RWPE2 (cell line): ENCODE results near the gene ARHGAP31.

Experiments
- ATAC-seq: fragments of 200-7000 bp; cut with Tn5 transposase; 3 replicates; pipeline ENCODE4 v1.9.1; 2021; ENCODE audit warnings: low read depth
- DNase-seq: peaks from one replicate; pipeline ENCODE4 v3.0.0-alpha.2; 2020; ENCODE audit warnings: low spot score
- H3K27ac ChIP-seq: fragments of 450-650 bp; 2 replicates; pipeline ENCODE4 v1.5.1; 2017; ENCODE audit warnings: mild to moderate bottlenecking; ENCODE audit not compliant: poor library complexity, severe bottlenecking
- H3K27me3 ChIP-seq: fragments of 250-450 bp; sonication (Bioruptor Pico); 2 replicates; pipeline ENCODE4 v1.5.1; 2021; ENCODE audit warnings: mild to moderate bottlenecking, moderate library complexity; ENCODE audit not compliant: insufficient read depth, poor library complexity, severe bottlenecking
- H3K36me3 ChIP-seq: fragments of 250-450 bp; sonication (Bioruptor Pico); 2 replicates; pipeline ENCODE4 v1.5.1; 2020; ENCODE audit warnings: low read depth, mild to moderate bottlenecking, moderate library complexity
- H3K4me1 ChIP-seq: fragments of 250-450 bp; sonication (Bioruptor Pico); 2 replicates; pipeline ENCODE4 v1.5.1; 2021; ENCODE audit warnings: mild to moderate bottlenecking, moderate library complexity; ENCODE audit not compliant: insufficient read depth, poor library complexity, severe bottlenecking
- H3K4me3 ChIP-seq: fragments of 250-450 bp; sonication (Bioruptor Pico); 2 replicates; pipeline ENCODE4 v1.5.1; 2021; ENCODE audit warnings: mild to moderate bottlenecking, moderate library complexity; ENCODE audit not compliant: severe bottlenecking
- H3K9me3 ChIP-seq: fragments of 250-450 bp; sonication (Bioruptor Pico); 2 replicates; pipeline ENCODE4 v1.5.1; 2021; ENCODE audit warnings: mild to moderate bottlenecking, moderate library complexity; ENCODE audit not compliant: severe bottlenecking
- TF ChIP-seq, protein P1 (sequence below): fragments of 450-650 bp; IDR thresholded peaks from one replicate; pipeline ENCODE4 v1.5.1; 2017; ENCODE audit warnings: mild to moderate bottlenecking, moderate library complexity; ENCODE audit not compliant: poor library complexity, severe bottlenecking

The ARHGAP31 gene

DNA sequence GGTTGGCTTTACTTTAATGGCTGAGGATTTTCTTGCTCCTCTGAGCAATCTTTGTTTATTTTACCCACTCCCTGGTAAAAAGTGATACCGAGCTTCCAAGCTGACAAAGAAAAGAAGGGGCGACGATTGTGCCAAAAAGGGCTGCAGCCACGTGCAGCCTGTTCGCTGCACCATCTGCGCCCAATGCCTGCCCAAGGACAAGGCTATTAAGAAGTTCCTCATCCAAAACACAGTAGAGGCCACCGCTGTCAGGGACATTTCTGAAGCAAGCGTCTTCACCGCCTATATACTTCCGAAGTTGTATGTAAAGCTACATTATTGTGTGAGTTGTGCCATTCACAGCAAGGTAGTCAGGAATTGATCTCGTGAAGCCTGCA lies 4.4 kb downstream of the ARHGAP31 start:
- TF ChIP-seq, protein P1, sequence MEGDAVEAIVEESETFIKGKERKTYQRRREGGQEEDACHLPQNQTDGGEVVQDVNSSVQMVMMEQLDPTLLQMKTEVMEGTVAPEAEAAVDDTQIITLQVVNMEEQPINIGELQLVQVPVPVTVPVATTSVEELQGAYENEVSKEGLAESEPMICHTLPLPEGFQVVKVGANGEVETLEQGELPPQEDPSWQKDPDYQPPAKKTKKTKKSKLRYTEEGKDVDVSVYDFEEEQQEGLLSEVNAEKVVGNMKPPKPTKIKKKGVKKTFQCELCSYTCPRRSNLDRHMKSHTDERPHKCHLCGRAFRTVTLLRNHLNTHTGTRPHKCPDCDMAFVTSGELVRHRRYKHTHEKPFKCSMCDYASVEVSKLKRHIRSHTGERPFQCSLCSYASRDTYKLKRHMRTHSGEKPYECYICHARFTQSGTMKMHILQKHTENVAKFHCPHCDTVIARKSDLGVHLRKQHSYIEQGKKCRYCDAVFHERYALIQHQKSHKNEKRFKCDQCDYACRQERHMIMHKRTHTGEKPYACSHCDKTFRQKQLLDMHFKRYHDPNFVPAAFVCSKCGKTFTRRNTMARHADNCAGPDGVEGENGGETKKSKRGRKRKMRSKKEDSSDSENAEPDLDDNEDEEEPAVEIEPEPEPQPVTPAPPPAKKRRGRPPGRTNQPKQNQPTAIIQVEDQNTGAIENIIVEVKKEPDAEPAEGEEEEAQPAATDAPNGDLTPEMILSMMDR: no peak
- H3K27ac ChIP-seq: no peak overlapping the region
- no peak for ATAC-seq

DNA sequence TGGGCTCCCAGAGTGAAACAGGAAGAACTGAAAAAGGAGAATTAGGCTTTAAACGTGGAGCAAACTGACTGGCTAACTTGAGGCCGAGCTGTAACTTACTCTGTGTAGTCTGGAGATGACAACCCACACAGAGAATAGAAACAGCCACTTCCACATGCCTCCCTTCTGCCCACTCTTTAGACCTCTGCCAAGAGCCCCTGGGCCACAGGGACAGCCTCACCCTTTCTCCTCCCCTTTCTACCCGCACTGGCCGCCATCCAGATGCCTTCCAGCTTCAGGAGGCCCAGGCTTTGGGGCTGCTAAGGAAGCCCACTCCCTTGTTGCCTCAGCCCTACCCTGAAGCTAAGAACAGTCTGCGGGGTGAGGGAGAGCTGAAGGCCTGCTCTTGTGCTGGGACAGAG lies 6.8 kb downstream of the ARHGAP31 start:
- no peak for ATAC-seq
- H3K36me3 ChIP-seq: no peaks in the 10 kb centered on the region
- no peak for DNase-seq
- TF ChIP-seq, protein P1: no peak
- no peaks in the 10 kb centered on the region for H3K27me3 ChIP-seq
- H3K9me3 ChIP-seq: no peaks in the 10 kb centered on the region
- H3K4me3 ChIP-seq: no peak overlapping the region
- H3K27ac ChIP-seq: no peak overlapping the region
- peaks cover 7% of the 10 kb centered on the region for H3K4me1 ChIP-seq

More for the DNA sequence above, 4.4 kb downstream of the ARHGAP31 start:
- H3K4me1 ChIP-seq: no peaks in the 10 kb centered on the region
- DNase-seq: no peak
- no peak overlapping the region for H3K4me3 ChIP-seq
- H3K9me3 ChIP-seq: no peaks in the 10 kb centered on the region
- no peaks in the 10 kb centered on the region for H3K36me3 ChIP-seq
- H3K27me3 ChIP-seq: no peaks in the 10 kb centered on the region

DNA sequence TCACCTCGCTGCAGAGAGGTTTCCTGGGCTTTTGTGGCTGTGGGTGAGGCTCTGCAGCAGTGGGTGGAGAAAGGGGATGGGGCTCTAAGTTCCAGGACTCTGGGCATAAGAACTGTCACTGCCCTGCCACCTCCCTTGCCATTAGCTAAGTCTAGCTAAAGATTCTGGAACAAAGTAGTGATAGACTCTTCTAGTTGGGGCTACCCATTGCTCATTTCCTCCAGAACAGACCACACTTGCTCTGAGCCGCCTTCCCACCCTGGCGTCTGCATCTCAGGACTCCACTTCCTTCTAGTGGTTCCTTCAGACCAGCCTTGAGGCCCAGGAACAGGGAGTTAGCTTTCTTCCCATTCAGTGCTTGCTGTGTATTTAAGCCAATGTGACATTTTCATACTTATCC lies 7.5 kb downstream of the ARHGAP31 start:
- TF ChIP-seq, protein P1: no peak
- H3K4me3 ChIP-seq: no peak overlapping the region
- H3K4me1 ChIP-seq: peaks cover 7% of the 10 kb centered on the region
- H3K9me3 ChIP-seq: no peaks in the 10 kb centered on the region
- ATAC-seq (no peak), DNase-seq (no peak)
- no peaks in the 10 kb centered on the region for H3K36me3 ChIP-seq
- no peak overlapping the region for H3K27ac ChIP-seq
- H3K27me3 ChIP-seq: no peaks in the 10 kb centered on the region

DNA sequence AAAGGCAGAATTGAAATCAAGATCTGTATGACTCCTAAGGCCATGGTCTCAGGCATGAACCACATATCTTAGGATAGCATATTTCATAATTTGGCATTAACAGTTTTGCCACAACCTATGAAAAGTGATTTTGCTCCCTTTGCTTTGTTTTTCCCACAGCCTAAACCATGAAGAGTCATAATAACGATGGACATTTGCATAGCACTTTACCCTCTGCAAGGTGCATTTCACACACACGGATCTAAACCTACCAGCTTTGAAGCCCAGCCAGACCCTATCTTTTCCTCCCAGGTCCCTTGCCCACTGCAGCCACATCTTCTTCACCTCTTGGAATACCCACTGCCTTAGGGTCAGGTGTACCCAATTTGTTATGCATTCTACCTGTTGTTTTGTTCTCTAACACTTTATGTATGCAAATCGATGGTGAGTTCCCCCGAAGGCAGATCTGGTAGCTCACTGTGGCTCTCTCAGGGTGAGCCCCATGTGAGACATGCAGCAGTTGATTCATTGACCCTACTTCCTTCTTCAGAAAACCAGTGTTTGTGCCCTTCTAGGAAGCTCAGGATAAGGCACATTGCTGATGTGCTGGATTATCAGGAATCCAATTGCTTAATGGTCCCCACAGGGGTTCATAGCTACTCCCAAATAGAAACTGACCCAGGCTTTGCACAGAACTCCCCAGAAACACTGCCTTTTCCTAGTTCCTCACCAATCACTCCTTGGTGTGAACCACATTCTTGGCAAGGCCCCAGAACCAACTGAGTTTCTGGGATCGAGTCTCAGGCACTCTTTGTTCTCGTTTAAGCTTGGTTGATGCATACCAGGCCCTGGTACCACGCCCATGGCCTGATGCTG lies 8.7 kb downstream of the ARHGAP31 start:
- ATAC-seq: no peak
- no peaks in the 10 kb centered on the region for H3K9me3 ChIP-seq
- DNase-seq: no peak
- peaks cover 7% of the 10 kb centered on the region for H3K4me1 ChIP-seq
- no peak overlapping the region for H3K4me3 ChIP-seq
- no peak overlapping the region for H3K27ac ChIP-seq
- no peaks in the 10 kb centered on the region for H3K36me3 ChIP-seq
- no peaks in the 10 kb centered on the region for H3K27me3 ChIP-seq
- TF ChIP-seq, protein P1: no peak

GRCh38 chr3:119304201-119304713 lies 10.1 kb downstream of the ARHGAP31 start:
- TF ChIP-seq, protein P1: no peak
- Histone ChIP-seq H3K36me3 (no peaks in the 10 kb centered on the region), H3K4me3 (no peak overlapping the region), H3K9me3 (no peaks in the 10 kb centered on the region), H3K27me3 (no peaks in the 10 kb centered on the region), H3K27ac (no peak overlapping the region), H3K4me1 (peaks cover 7% of the 10 kb centered on the region)
- DNase-seq (no peak), ATAC-seq (peak; percentile 42)
